Hepatocyte (in vitro differentiated cells): ENCODE results near the gene FAM162A.

Source experiments
- CTCF ChIP-seq: fragments of 200-600 bp; sonication (generic); IDR thresholded peaks from 2 replicates; pipeline ENCODE4 v1.5.1; 2016; ENCODE audit warnings: antibody characterized with exemption, mild to moderate bottlenecking; ENCODE audit not compliant: poor library complexity
- EZH2 ChIP-seq: fragments of 200-600 bp; sonication (generic); IDR thresholded peaks from 2 replicates; pipeline ENCODE4 v1.6.1; 2016; ENCODE audit warnings: antibody characterized with exemption, mild to moderate bottlenecking, borderline replicate concordance
- EZH2phosphoT487 ChIP-seq: fragments of 200-600 bp; sonication (generic); IDR thresholded peaks from one replicate; pipeline ENCODE4 v1.6.1; 2018; ENCODE audit warnings: antibody characterized with exemption, mild to moderate bottlenecking, low read depth, moderate library complexity; ENCODE audit not compliant: unreplicated experiment, severe bottlenecking

- TF ChIP-seq CTCF (no peak), EZH2phosphoT487 (no peak), EZH2 (no peak)
Observed at GRCh38 chr3:122349171-122349570, 34.8 kb upstream of the FAM162A start.
